ENCODE measurements around the gene SIT1. TPM values are rescaled to one million over a fixed set of nuclear protein-coding genes. Genes with fewer than 3 reads are reported as not detected.
A peak's percentile ranks its signal among the peaks of the same experiment; 100 is the strongest.

SIT1 gene
- not detected for polyA plus RNA-seq (ENCODE audit: insufficient read length)

- no peak for DNase-seq
These were observed at the start of gene SIT1 for GRCh38 chr9:35650341-35651158. Gene SIT1, minus strand, starts transcription at chr9:35650931. Its CDS starts 78 bp downstream, at chr9:35650853.

- no peak for DNase-seq
These were observed 49.3 kb upstream of the SIT1 start for GRCh38 chr9:35700031-35700430.

- DNase-seq: no peak
These were observed 47.5 kb upstream of the SIT1 start for GRCh38 chr9:35698231-35698630.

GRCh38 chr9:35697486-35697885 lies 46.8 kb upstream of the SIT1 start:
- no peak for DNase-seq

- DNase-seq: no peak
These were observed 45.9 kb upstream of the SIT1 start for GRCh38 chr9:35696520-35697215.

GRCh38 chr9:35695943-35696401 lies 45.2 kb upstream of the SIT1 start:
- DNase-seq: no peak

GRCh38 chr9:35691757-35692301 lies 41.1 kb upstream of the SIT1 start:
- no peak for DNase-seq

- no peak for DNase-seq
These were observed 40.6 kb upstream of the SIT1 start for GRCh38 chr9:35691334-35691650.

- peak; percentile 79 for DNase-seq
These were observed 40.0 kb upstream of the SIT1 start for GRCh38 chr9:35690614-35691333.

- no peak for DNase-seq
These were observed 39.5 kb upstream of the SIT1 start for GRCh38 chr9:35690294-35690613.

- DNase-seq: peak; percentile 73
These were observed 39.0 kb upstream of the SIT1 start, which contains the start of gene TPM2 for GRCh38 chr9:35689542-35690293. Gene TPM2, minus strand, starts transcription at chr9:35689925. Its CDS starts 108 bp downstream, at chr9:35689817.

- no peak for DNase-seq
These were observed 38.1 kb upstream of the SIT1 start for GRCh38 chr9:35688558-35689541.

GRCh38 chr9:35687972-35688557 lies 37.3 kb upstream of the SIT1 start:
- DNase-seq: no peak

- no peak for DNase-seq
These were observed 36.6 kb upstream of the SIT1 start for GRCh38 chr9:35687306-35687705.

- no peak for DNase-seq
These were observed 35.8 kb upstream of the SIT1 start for GRCh38 chr9:35686222-35687203.

GRCh38 chr9:35685506-35685905 lies 34.8 kb upstream of the SIT1 start:
- DNase-seq: no peak

- DNase-seq: no peak
These were observed 34.2 kb upstream of the SIT1 start for GRCh38 chr9:35684921-35685320.

GRCh38 chr9:35683323-35683722 lies 32.6 kb upstream of the SIT1 start:
- DNase-seq: no peak
